ENCODE measurements around the gene CCNYL1.

The CCNYL1 gene

GRCh38 chr2:207767461-207768167 is 56.2 kb downstream of the CCNYL1 start:
- no peak for DNase-seq

GRCh38 chr2:207768168-207768865 is 56.9 kb downstream of the CCNYL1 start:
- peak; percentile 17 for DNase-seq

- DNase-seq = peak; percentile 20
These were observed 57.6 kb downstream of the CCNYL1 start for GRCh38 chr2:207768866-207769596.

GRCh38 chr2:207770602-207771404 is 59.4 kb downstream of the CCNYL1 start:
- DNase-seq = no peak

- DNase-seq = no peak
These were observed 60.0 kb downstream of the CCNYL1 start for GRCh38 chr2:207771421-207771820.

GRCh38 chr2:207772081-207772843 is 60.8 kb downstream of the CCNYL1 start:
- peak; percentile 55 for DNase-seq

- no peak for DNase-seq
These were observed 61.4 kb downstream of the CCNYL1 start for GRCh38 chr2:207772844-207773205.

GRCh38 chr2:207775473-207775872 is 64.0 kb downstream of the CCNYL1 start:
- DNase-seq = no peak

- DNase-seq = no peak
These were observed 65.7 kb downstream of the CCNYL1 start for GRCh38 chr2:207777124-207777523.

- DNase-seq = no peak
These were observed 67.0 kb downstream of the CCNYL1 start for GRCh38 chr2:207778298-207778882.

GRCh38 chr2:207779523-207779922 is 68.1 kb downstream of the CCNYL1 start:
- no peak for DNase-seq

GRCh38 chr2:207782238-207783030 is 71.0 kb downstream of the CCNYL1 start:
- DNase-seq = no peak

- no peak for DNase-seq
These were observed 72.1 kb downstream of the CCNYL1 start for GRCh38 chr2:207783514-207783913.

- no peak for DNase-seq
These were observed 73.5 kb downstream of the CCNYL1 start for GRCh38 chr2:207784898-207785297.

- DNase-seq = no peak
These were observed 75.6 kb downstream of the CCNYL1 start for GRCh38 chr2:207787017-207787416.

GRCh38 chr2:207787800-207788199 is 76.4 kb downstream of the CCNYL1 start:
- no peak for DNase-seq

GRCh38 chr2:207790898-207791297 is 79.5 kb downstream of the CCNYL1 start:
- no peak for DNase-seq

- DNase-seq = no peak
These were observed 80.3 kb downstream of the CCNYL1 start for GRCh38 chr2:207791579-207792243.

- no peak for DNase-seq
These were observed 80.9 kb downstream of the CCNYL1 start for GRCh38 chr2:207792244-207792785.

Data from stimulated activated CD4-positive, alpha-beta T cell treated with anti-CD3 and anti-CD28 coated beads, Interleukin-1b, Interleukin-23, amount 100 ng/mL, for 48 hours (primary cell).